Rectal smooth muscle tissue (tissue), 1 donor: ENCODE data around the gene DNAJA3.

Source experiments
- H3K27ac ChIP-seq: one replicate; pipeline ENCODE4 v1.7.0; 2013; ENCODE audit warnings: low read depth, low read length, inconsistent platforms
- H3K27me3 ChIP-seq: one replicate; pipeline ENCODE4 v1.7.0; 2013; ENCODE audit warnings: low read length; ENCODE audit not compliant: control insufficient read depth, insufficient read depth
- H3K36me3 ChIP-seq: one replicate; pipeline ENCODE4 v1.7.0; 2013; ENCODE audit warnings: low read length; ENCODE audit not compliant: control insufficient read depth, insufficient read depth
- H3K4me1 ChIP-seq: one replicate; pipeline ENCODE4 v1.7.0; 2013; ENCODE audit warnings: low read length; ENCODE audit not compliant: control insufficient read depth, insufficient read depth
- H3K4me3 ChIP-seq: one replicate; pipeline ENCODE4 v1.7.0; 2013; ENCODE audit warnings: low read length
- H3K9ac ChIP-seq: one replicate; pipeline ENCODE4 v1.7.0; 2013; ENCODE audit warnings: low read length

DNAJA3 gene

DNA sequence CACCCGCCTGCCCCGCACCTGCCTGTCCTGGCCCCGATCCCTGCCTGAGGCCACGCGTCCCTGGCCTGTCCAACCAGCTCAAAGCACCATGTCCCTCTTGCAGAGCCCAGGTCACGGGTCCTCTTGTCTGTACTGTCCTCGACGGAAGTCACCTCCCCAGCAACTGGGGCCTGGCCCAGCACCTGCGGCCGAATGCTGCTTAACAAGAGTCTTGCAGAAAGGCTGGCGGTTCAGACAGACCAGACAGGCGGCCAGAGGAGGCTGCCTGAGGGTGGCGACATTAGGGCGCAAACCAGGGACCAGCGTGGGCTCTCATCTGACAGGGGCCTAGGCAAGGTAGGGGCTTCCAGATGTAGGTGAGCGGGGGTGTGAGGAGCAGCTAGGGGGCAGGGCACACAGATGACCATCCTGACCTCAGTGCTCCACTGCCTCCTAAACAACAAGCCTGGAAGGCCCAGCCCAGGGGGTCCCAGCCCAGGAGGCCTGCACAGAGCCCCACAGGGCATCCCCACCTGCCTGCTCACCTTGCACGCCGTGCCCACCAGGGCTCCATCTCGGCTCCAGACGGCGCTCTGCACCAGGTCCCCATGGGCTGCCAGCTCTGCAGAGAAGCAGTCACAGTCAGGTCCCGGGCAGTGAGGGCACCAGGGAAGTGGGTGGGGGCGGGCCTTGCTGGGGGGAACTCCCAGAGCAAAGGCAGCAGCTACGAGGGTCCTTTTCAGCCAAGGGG, 20.5 kb upstream of the DNAJA3 start:
- H3K4me1 ChIP-seq, result peaks cover 2% of the 10 kb centered on the region
- H3K27me3 ChIP-seq, result no peaks in the 10 kb centered on the region
- no peak overlapping the region for H3K27ac ChIP-seq
- no peak overlapping the region for H3K4me3 ChIP-seq
- H3K9ac ChIP-seq, result no peak overlapping the region
- H3K36me3 ChIP-seq, result peaks cover 9% of the 10 kb centered on the region

DNA sequence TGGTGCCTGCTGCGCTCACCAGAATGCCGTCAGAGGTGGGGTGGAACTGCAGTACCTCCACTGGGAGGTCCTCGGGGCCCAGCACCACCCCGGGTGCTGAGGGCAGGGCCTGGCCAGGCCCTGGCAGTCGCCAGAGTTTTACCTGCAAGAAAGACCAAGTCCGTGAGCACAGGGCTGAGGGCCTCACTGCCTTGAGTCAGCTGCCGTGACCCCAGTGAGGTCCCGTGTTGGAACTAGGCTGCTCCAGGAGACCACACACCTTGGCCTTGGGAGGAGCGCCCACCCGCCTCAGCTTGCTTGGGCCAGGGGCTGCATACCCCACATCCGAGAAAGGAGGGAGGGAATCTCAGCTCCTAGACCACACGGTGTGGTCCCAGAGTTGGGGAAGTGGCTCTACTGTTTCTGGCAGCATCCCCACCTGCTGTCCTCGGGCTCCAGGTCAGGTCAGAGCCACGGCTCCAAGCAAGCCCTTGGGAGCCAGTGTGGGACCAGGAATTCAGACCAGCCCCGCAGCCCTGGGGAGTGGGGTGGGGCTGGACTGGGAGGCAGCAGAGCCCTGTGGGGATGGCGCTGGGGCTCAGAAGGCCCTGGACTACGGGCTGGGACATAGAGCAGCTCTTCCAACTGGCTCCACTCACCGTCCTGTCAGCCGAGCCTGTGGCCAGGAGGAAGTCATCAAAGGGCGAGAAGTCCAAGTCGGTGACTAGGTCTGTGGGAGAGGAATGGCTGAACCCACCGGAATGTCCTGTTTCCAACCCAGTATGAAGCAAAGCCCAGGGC, 17.9 kb upstream of the DNAJA3 start:
- H3K27me3 ChIP-seq, result no peaks in the 10 kb centered on the region
- H3K9ac ChIP-seq, result no peak overlapping the region
- H3K27ac ChIP-seq, result no peak overlapping the region
- H3K4me3 ChIP-seq, result no peak overlapping the region
- peaks cover 5% of the 10 kb centered on the region for H3K4me1 ChIP-seq
- H3K36me3 ChIP-seq, result peaks cover 13% of the 10 kb centered on the region

DNA sequence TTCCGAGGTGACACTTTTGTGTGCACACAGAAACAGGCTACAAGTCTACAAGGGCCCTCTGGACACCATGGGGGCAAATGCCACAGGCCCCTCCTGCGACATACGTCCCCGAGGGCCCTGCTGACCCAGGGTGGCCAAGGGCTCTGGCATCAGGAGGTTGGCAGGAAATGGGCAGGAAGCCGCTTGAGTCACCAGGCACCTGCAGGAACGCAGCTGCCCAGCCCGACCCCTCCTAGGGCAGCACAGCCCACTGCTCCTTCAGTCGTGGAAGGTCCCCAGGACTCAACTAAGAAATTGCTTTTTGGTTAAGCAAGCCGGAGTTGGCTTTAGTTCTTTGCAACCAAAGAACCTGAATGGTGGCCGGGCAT, 17.4 kb upstream of the DNAJA3 start:
- no peaks in the 10 kb centered on the region for H3K27me3 ChIP-seq
- H3K4me1 ChIP-seq, result peaks cover 5% of the 10 kb centered on the region
- no peak overlapping the region for H3K9ac ChIP-seq
- no peak overlapping the region for H3K27ac ChIP-seq
- no peak overlapping the region for H3K4me3 ChIP-seq
- H3K36me3 ChIP-seq, result peaks cover 15% of the 10 kb centered on the region

DNA sequence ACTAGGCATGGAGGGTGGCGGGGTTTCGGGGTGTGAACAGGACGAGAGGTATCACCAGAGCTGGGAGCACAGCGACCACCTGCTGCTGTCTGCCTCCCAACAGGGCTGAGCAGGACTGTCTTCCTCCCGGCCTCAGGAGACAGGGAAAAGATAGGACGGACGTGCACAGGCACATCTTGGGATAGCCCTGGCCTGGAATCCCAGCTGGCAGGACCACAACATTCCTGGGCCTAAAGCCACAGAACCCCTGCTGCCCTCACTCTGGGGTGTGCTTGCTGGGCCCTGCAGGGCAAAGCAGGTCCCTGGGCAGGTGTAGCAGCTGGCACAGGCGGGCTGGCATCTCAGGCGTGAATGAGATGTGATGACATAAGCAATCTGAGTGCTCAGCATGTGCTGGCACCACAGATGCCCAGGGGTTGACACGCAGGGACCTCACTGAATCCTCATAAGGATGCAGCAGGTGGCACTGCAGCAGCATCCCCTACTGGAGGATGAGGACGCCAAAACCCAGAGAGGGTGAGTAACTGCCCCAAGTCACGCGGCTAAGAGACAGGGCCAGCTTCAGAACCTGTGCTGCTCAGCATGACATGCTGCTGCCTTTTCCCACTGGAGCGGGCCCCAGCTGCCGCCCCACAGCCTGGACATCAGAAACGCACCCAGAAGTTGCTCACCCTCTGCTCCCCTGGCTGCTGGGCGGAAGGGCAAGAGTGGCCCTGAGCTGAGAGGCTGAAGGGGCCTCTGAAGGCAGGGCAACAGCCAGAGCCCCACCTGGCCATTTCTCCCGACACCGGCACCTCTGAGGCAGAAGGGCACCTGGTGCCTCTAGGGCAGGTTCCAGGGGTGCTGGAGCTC, 16.4 kb upstream of the DNAJA3 start:
- Histone ChIP-seq H3K4me1 (peaks cover 5% of the 10 kb centered on the region), H3K36me3 (peaks cover 15% of the 10 kb centered on the region), H3K27me3 (no peaks in the 10 kb centered on the region), H3K27ac (no peak overlapping the region), H3K4me3 (no peak overlapping the region), H3K9ac (no peak overlapping the region)

DNA sequence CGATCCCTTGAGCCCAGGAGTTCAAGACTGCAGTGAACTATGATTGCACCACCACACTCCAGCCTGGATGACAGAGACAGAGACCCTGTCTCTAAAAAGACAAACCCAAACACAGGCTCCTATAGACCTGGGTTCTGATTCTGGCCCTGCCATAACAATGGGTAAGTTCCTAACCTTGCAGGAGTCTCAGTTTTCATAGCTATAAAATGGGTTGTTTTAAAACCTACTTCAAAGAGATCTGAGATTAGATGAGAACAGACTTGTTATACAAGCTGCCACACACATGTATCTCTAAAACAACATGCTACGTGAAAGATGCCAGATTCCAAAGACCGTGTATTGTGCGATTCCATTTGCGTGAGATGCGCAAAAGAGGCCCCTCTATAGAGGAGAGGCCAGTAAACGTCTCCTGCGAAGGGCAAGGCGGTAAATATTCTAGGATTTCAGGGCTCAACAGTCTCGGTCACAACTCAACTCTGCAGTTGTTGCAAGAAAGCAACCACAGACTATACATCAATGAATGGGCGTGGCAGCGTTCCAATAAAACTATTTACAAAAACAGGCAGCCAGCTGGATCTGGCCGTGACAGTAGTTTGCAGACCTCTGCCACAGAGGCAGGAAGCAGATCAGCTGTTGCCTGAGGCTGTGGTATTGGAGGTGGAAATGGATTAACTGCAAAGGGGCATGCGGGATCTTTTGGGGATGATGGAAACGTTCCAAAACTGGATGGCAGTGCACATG, 15.2 kb upstream of the DNAJA3 start:
- Histone ChIP-seq H3K4me3 (no peak overlapping the region), H3K27ac (no peak overlapping the region), H3K36me3 (peaks cover 9% of the 10 kb centered on the region), H3K4me1 (peaks cover 9% of the 10 kb centered on the region), H3K27me3 (no peaks in the 10 kb centered on the region), H3K9ac (no peak overlapping the region)

DNA sequence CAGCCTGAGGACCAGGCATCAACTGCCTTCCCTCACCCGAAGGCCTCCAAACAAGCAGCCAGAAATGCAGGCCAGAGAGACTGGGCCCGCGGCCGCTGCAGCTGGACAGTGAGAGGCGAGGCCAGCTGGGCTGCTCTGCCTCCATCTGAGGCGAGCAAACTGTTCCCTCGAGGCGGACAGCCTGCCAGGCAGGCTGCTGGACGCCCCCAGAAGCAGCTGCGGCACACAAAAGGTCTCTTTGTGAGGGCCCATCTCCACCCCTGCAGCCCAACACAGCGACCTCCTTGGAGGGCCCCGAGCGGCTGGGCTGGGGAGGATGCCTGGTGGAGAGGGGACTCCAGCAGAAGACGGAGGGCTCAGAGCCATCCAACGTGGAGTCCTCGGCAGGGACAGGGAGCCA, 14.0 kb upstream of the DNAJA3 start:
- peaks cover 6% of the 10 kb centered on the region for H3K36me3 ChIP-seq
- H3K27ac ChIP-seq, result no peak overlapping the region
- H3K27me3 ChIP-seq, result no peaks in the 10 kb centered on the region
- peaks cover 9% of the 10 kb centered on the region for H3K4me1 ChIP-seq
- H3K9ac ChIP-seq, result no peak overlapping the region
- no peak overlapping the region for H3K4me3 ChIP-seq

DNA sequence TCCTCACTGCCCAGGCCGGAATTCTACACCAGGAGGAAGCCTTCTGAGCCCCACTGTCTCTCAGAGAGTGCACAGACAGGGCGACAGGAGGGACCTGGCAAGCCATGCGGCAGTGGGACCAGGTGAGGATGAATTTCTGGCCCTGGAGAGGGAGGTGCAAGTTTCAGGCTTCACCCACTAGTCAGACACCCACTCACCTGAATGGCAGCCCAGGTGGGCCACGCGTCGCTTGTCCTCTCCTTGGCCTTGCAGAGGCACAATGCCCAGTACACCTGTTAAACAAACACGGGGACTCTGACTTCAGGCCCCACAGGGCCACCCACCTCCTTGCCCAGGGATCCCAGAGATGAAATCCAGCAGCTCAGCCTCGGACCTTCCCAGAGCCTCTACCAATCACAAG, 13.5 kb upstream of the DNAJA3 start:
- Histone ChIP-seq H3K27me3 (no peaks in the 10 kb centered on the region), H3K27ac (no peak overlapping the region), H3K4me3 (no peak overlapping the region), H3K9ac (no peak overlapping the region), H3K36me3 (peaks cover 6% of the 10 kb centered on the region), H3K4me1 (peaks cover 9% of the 10 kb centered on the region)

DNA sequence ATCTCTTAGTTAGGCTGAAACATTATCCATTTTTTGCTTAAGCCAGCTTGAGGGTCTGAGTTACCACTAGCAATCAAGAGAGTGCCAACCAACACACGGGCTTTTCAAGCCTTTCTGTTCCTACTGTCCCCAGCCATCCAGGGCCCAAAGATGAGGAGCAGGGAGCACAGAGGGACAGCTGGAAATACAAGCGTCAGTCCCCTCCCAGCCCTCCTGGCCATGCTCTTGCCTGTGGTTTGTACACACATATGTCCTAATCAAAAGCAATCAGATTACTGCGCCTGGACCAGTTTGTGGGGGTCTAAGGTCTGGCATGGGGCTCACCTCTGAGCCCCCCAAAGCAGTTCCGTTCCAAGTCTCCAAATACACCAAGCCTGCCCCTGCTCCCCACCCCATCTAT, 12.8 kb upstream of the DNAJA3 start:
- H3K9ac ChIP-seq, result no peak overlapping the region
- no peaks in the 10 kb centered on the region for H3K27me3 ChIP-seq
- peaks cover 6% of the 10 kb centered on the region for H3K36me3 ChIP-seq
- H3K4me3 ChIP-seq, result no peak overlapping the region
- H3K4me1 ChIP-seq, result peaks cover 9% of the 10 kb centered on the region
- no peak overlapping the region for H3K27ac ChIP-seq

DNA sequence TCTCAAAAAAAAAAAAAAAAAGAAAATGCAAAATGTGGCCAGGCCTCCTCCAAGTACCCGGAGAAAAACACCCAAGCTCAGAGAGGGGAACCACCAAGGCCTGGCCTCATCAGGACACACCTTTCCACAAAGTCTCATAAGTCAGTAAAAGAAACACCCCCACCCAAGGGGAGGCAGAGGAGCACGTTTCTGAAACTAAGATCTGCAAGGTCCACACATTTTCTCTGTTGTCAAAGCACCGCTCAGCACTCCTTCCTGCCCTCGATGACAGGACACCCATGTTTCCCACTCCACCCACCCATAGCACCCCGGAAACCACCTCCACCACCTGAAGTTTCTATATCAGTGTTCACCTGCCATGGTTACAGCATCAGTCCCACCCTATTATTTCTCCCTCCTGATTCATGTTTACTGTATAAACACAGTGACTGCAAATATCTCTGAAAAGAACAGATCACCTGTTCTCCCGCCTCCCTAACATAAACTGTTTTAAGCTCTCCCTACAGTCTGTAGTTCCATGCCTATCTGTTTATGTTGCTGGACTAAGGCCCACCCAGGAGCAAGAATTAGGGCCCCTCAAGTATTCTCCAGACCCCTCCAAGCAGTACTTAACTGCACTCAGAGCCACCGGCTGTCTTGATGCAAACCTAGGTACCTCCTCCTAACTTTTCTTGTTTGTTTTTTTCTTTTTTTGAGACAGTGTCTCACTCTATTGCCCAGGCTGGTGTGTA, 11.3 kb upstream of the DNAJA3 start:
- H3K4me3 ChIP-seq, result no peak overlapping the region
- H3K4me1 ChIP-seq, result peaks cover 8% of the 10 kb centered on the region
- peaks cover 6% of the 10 kb centered on the region for H3K36me3 ChIP-seq
- no peak overlapping the region for H3K27ac ChIP-seq
- H3K9ac ChIP-seq, result no peak overlapping the region
- H3K27me3 ChIP-seq, result no peaks in the 10 kb centered on the region

DNA sequence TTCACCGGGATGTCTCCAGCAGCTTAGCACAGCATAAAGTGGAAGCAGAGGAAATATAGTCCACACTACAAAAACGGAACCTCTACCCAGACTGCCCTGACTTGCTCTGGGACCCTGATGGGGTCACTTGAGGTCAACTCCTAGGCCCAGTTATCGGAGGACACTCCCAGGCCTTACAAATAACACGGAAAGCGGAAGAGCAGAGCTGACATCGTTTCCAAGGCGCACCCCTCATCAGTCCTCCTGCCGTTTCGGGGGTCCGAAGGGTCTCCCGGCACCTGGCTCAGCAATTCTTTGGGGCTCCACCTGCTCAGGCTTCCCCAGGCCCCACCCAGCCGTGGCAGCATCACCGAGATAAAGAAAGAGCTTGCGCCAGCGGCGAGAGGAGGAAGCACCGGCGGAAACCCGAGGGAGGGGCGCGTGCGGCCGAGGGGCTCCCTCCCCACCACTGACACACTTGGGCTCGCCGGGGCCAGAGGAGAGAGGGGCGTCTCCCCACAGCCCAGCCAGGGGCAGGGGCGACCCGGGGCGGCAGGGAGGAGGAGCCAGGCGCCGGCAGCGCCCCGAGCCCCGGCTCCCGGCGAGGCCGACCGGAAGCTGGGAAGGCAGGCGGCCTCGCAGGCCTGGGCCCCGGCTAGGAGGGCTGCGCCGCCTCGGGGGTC, 10.0 kb upstream of the DNAJA3 start:
- H3K36me3 ChIP-seq, result peaks cover 4% of the 10 kb centered on the region
- peak overlapping the region; percentile 51 for H3K9ac ChIP-seq
- peaks cover 7% of the 10 kb centered on the region for H3K4me1 ChIP-seq
- H3K4me3 ChIP-seq, result peak overlapping the region; percentile 85
- H3K27me3 ChIP-seq, result no peaks in the 10 kb centered on the region
- H3K27ac ChIP-seq, result peak overlapping the region; percentile 35
